Measurements from ENCODE around the gene DCAF4.

GRCh38 chr14:72887514-72887913 lies 38.8 kb upstream of the DCAF4 start:
- TF ChIP-seq CTCF (conservative IDR thresholded peaks at IDR 0.05 in 1 of 2, IDR thresholded peaks at IDR 0.05 in 1 of 2; ENCODE audit: low read depth in 1 of 2, low read length in 2 of 2) (no peak), EZH2 (IDR thresholded peaks at IDR 0.05; ENCODE audit: low read length, missing control alignments) (no peak)
